SU-DHL-6 (cell line): ENCODE results near the gene PCP2.

Experiments used
- CTCF ChIP-seq: fragments of 200-600 bp; sonication (generic); IDR thresholded peaks from one replicate; pipeline ENCODE4 v1.5.1; 2017; ENCODE audit warnings: antibody characterized with exemption, mild to moderate bottlenecking, low read length, moderate library complexity; ENCODE audit not compliant: insufficient read depth, poor library complexity, severe bottlenecking
- EZH2phosphoT487 ChIP-seq: fragments of 200-600 bp; sonication (generic), shearing (Covaris generic); conservative IDR thresholded peaks from 2 replicates; pipeline ENCODE4 v1.6.1; 2018; ENCODE audit warnings: mild to moderate bottlenecking, antibody characterized with exemption, low read length, moderate library complexity, mixed read lengths

DNA sequence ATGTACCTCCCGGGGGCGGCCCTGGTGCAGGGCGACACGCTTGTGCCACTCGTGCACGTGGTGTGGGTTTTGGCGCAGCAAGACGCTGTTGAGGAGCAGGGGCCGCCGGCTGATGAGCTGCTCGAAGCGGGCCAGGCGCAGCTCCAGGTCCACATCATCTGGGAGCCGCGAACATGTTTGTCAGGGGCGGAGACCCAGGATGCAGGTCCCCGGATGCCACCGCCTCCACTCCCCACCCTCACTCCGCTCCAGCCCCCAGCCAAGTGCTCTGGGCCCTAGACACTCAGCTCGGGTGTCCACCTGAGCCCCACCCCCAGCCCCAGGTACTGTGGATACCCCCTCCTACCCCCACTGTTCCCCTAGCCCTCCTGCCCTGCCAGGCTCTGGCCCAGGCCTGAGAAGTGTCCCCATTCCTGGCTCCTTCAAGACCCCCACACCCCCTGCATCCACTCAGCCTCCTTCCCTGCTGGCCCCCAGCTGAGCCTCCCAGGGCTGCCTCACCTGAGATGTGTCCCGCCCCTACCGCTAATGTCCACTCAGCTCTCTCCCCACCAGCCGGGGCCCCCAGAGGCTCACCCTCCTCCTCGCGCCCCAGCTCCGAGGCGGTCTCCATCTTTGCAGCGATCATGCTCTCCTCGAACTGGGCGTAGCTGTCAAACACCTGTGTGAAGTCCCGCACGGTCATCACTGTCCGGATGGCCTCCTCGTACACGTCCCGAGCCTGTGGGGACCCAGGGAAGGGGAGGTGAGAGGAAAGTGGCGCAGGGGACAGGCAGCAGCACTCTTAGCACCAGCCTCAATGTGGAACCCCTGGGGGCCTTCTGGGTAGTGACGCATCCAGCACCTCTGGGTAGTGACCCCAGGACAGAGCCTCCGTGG lies 9.6 kb downstream of the PCP2 start:
- no peak for TF ChIP-seq CTCF
- no peak for TF ChIP-seq EZH2phosphoT487
